Retinal pigment epithelial cell (primary cell): ENCODE results near the gene TNNT1.

Experiments used
- DNase-seq: peaks from one replicate; pipeline ENCODE4 v3.0.0-alpha.2; 2010; ENCODE audit warnings: low read depth
- H3K4me3 ChIP-seq: 2 replicates; pipeline ENCODE4 v1.5.1; 2011; ENCODE audit warnings: mild to moderate bottlenecking, low read length, control low read depth, moderate library complexity
- CTCF ChIP-seq: conservative IDR thresholded peaks from 2 replicates; pipeline ENCODE4 v1.5.1; 2011; ENCODE audit warnings: low read depth, low read length, control low read depth, inconsistent platforms

TNNT1 gene

GRCh38 chr19:55146705-55147273 is 2.2 kb downstream of the TNNT1 start:
- no peak for DNase-seq
- H3K4me3 ChIP-seq, result no peak overlapping the region
- no peak for TF ChIP-seq CTCF

GRCh38 chr19:55146078-55146704 is 2.8 kb downstream of the TNNT1 start:
- no peak for DNase-seq
- no peak overlapping the region for H3K4me3 ChIP-seq
- peak; percentile 67 for TF ChIP-seq CTCF

GRCh38 chr19:55145232-55145631 is 3.8 kb downstream of the TNNT1 start:
- H3K4me3 ChIP-seq, result no peak overlapping the region
- no peak for TF ChIP-seq CTCF
- no peak for DNase-seq

GRCh38 chr19:55141696-55142095 is 7.3 kb downstream of the TNNT1 start:
- no peak overlapping the region for H3K4me3 ChIP-seq
- DNase-seq, result no peak
- no peak for TF ChIP-seq CTCF

GRCh38 chr19:55137915-55138314 is 11.1 kb downstream of the TNNT1 start:
- no peak for TF ChIP-seq CTCF
- H3K4me3 ChIP-seq, result no peak overlapping the region
- no peak for DNase-seq

GRCh38 chr19:55136399-55137102 is 12.5 kb downstream of the TNNT1 start:
- no peak for DNase-seq
- TF ChIP-seq CTCF, result no peak
- H3K4me3 ChIP-seq, result no peak overlapping the region

- DNase-seq, result no peak
- H3K4me3 ChIP-seq, result no peak overlapping the region
- no peak for TF ChIP-seq CTCF
Measured at GRCh38 chr19:55134736-55135135, 14.3 kb downstream of the TNNT1 start.
